Measurements from ENCODE around the gene LMF1.

GRCh38 chr16:880471-881171, 90.2 kb downstream of the LMF1 start:
- TF ChIP-seq CTCF (IDR thresholded peaks at IDR 0.05) (no peak), POLR2A (IDR thresholded peaks at IDR 0.05) (no peak)
